ENCODE data around the gene COL1A1. TPM values are rescaled to one million over a fixed set of nuclear protein-coding genes. Genes with fewer than 3 reads are reported as not detected.

The COL1A1 gene
- total and polyA plus RNA-seq, 2 of the 13 experiments (the other 11 are each of a cell fraction or from before 2014, with no cell fraction given) = 0.05 TPM; not detected in 1

DNA sequence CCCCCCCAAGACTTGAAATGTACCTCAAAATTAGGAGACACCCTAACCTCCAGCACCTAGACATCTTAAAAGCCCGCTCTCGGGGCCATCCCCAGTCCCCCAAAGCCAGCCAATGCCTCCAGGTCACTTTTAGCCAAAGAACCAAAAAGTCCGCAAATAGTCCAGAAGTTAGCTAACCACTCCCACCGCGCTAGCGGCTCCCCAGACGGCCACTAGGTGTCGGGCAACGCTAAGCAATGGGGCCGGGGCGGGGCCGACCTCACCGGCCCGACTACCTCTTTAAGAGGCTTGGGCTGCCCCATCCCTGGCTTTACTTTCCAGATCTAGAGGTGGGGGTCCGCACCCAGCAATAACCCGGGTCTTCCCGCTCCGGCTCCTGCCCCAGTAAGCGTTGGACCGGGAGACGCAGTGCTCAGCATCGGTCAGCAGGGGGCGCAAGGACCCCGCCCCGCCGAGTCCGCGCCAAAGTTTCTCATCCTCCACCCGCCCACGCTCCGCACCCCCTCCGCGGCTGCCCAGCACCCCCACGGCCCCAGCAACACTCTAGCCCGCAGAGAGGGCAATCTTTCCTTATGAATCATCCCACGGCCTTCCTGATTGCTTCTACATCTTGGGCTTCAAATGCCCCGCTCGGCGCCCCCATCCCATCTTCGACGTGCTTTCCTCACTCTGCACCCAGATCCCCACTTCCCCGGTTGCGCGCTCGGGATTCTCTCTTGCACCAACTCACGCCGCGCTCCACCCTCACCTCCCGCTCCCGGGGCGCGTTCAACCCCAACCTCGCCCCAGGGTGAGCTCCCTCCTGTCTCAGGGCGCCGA, 765 bp downstream of the COL1A1 start (continued):
- TF ChIP-seq, protein P1, sequence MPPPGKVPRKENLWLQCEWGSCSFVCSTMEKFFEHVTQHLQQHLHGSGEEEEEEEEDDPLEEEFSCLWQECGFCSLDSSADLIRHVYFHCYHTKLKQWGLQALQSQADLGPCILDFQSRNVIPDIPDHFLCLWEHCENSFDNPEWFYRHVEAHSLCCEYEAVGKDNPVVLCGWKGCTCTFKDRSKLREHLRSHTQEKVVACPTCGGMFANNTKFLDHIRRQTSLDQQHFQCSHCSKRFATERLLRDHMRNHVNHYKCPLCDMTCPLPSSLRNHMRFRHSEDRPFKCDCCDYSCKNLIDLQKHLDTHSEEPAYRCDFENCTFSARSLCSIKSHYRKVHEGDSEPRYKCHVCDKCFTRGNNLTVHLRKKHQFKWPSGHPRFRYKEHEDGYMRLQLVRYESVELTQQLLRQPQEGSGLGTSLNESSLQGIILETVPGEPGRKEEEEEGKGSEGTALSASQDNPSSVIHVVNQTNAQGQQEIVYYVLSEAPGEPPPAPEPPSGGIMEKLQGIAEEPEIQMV (CRISPR knock-in tag; IDR thresholded peaks at IDR 0.05; ENCODE audit: low read depth) = no peak
- TF ChIP-seq HNRNPL (IDR thresholded peaks at IDR 0.05; ENCODE audit: low read depth, low read length) (no peak), RBM39 (IDR thresholded peaks at IDR 0.05; ENCODE audit: low read depth, low read length, poor library complexity, severe bottlenecking) (peak; percentile 67), HDAC6 (IDR thresholded peaks at IDR 0.05; ENCODE audit: low read depth, low read length) (no peak), MIXL1 (CRISPR knock-in tag; IDR thresholded peaks at IDR 0.05) (no peak), HOXA3 (CRISPR knock-in tag; IDR thresholded peaks at IDR 0.05) (peak; percentile 14; the same call in 1 of the 2 replicates), SRSF4 (IDR thresholded peaks at IDR 0.05; ENCODE audit: low read depth, low read length, poor library complexity, severe bottlenecking) (no peak), NFYC (CRISPR knock-in tag; IDR thresholded peaks at IDR 0.05) (no peak), ZNF235 (CRISPR knock-in tag; IDR thresholded peaks at IDR 0.05; ENCODE audit: borderline replicate concordance) (peak; percentile 92), HMG20B (CRISPR knock-in tag; conservative IDR thresholded peaks at IDR 0.05) (no peak), ZNF567 (CRISPR knock-in tag; IDR thresholded peaks at IDR 0.05; ENCODE audit: borderline replicate concordance) (no peak), AKAP8 (CRISPR knock-in tag; IDR thresholded peaks at IDR 0.05) (0 out of 2 replicates have a peak, but pooled peaks have one; percentile 30), RAD21 (CRISPR knock-in tag; IDR thresholded peaks at IDR 0.05) (peak; percentile 100), ZNF33A (CRISPR knock-in tag; IDR thresholded peaks at IDR 0.05; ENCODE audit: borderline replicate concordance) (no peak), MED13 (CRISPR knock-in tag; IDR thresholded peaks at IDR 0.05) (no peak), GZF1 (CRISPR knock-in tag; IDR thresholded peaks at IDR 0.05) (no peak)
- TF ChIP-seq, protein P2, sequence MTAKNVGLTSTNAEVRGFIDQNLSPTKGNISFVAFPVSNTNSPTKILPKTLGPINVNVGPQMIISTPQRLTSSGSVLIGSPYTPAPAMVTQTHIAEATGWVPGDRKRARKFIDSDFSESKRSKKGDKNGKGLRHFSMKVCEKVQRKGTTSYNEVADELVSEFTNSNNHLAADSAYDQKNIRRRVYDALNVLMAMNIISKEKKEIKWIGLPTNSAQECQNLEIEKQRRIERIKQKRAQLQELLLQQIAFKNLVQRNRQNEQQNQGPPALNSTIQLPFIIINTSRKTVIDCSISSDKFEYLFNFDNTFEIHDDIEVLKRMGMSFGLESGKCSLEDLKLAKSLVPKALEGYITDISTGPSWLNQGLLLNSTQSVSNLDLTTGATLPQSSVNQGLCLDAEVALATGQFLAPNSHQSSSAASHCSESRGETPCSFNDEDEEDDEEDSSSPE (CRISPR knock-in tag; IDR thresholded peaks at IDR 0.05) = peak; percentile 46
- TF ChIP-seq, protein P3, sequence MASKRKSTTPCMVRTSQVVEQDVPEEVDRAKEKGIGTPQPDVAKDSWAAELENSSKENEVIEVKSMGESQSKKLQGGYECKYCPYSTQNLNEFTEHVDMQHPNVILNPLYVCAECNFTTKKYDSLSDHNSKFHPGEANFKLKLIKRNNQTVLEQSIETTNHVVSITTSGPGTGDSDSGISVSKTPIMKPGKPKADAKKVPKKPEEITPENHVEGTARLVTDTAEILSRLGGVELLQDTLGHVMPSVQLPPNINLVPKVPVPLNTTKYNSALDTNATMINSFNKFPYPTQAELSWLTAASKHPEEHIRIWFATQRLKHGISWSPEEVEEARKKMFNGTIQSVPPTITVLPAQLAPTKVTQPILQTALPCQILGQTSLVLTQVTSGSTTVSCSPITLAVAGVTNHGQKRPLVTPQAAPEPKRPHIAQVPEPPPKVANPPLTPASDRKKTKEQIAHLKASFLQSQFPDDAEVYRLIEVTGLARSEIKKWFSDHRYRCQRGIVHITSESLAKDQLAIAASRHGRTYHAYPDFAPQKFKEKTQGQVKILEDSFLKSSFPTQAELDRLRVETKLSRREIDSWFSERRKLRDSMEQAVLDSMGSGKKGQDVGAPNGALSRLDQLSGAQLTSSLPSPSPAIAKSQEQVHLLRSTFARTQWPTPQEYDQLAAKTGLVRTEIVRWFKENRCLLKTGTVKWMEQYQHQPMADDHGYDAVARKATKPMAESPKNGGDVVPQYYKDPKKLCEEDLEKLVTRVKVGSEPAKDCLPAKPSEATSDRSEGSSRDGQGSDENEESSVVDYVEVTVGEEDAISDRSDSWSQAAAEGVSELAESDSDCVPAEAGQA (IDR thresholded peaks at IDR 0.05; ENCODE audit: low read depth) = no peak
- TF ChIP-seq, protein P3 (CRISPR knock-in tag; IDR thresholded peaks at IDR 0.05; ENCODE audit: borderline replicate concordance) = no peak
